ENCODE measurements around the gene MPL. TPM values are rescaled to one million over a fixed set of nuclear protein-coding genes. Genes with fewer than 3 reads are reported as not detected.

The MPL gene
- total and polyA plus RNA-seq, 2 of the 8 experiments (the other 6 are each of a cell fraction or from before 2014, with no cell fraction given) = 0.08 TPM; not detected in 1

DNA sequence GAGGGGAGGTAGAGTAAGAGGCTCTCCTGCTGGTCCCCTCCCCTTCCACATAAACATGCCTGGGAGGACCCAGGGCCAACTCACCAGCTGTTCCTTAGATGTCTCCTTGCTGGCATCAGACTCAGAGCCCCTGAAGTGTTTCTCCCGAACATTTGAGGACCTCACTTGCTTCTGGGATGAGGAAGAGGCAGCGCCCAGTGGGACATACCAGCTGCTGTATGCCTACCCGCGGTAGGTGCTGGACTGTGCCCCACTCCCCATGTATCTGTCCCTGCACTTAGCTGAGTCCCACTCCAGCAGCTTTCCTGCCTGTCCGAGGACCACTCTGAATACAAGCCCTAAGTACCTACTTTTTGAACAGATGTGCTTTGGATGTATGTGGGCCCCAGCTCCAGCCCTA lies 383 bp downstream of the MPL start:
- Histone ChIP-seq H4K91ac (replicated peaks; ENCODE audit: insufficient read length, low read length) (no peak overlapping the region), H2BK5ac (ENCODE audit: low read depth, low read length) (no peak overlapping the region), H3K56ac (replicated peaks; ENCODE audit: insufficient read length, low read depth, low read length) (no peak overlapping the region), H3K9ac (replicated peaks in 1 of 4; ENCODE audit: extremely low read depth in 1 of 4, low read depth in 3 of 4, low read length in 3 of 4) (no peak overlapping the region), H4K5ac (ENCODE audit: insufficient read length, low read depth, low read length) (no peak overlapping the region), H3K79me2 (ENCODE audit: control insufficient read depth in 1 of 2, insufficient read depth in 2 of 2, low read length in 2 of 2) (no peaks in the 10 kb centered on the region), H2AK5ac (ENCODE audit: low read depth, low read length) (no peak overlapping the region), H4K20me1 (replicated peaks in 1 of 2; ENCODE audit: control insufficient read depth in 1 of 2, insufficient read depth in 2 of 2, low read length in 2 of 2) (no peaks in the 10 kb centered on the region), H2AFZ (ENCODE audit: low read length) (no peak overlapping the region), H3K4me2 (ENCODE audit: insufficient read depth in 1 of 2, low read depth in 2 of 2, low read length in 2 of 2) (no peak overlapping the region), H4K8ac (ENCODE audit: extremely low read depth, insufficient read depth, low read length) (no peak overlapping the region), H3K27me3 (replicated peaks in 1 of 4; ENCODE audit: control insufficient read depth in 3 of 4, extremely low read depth in 1 of 4, insufficient read depth in 3 of 4, low read length in 3 of 4) (no peaks in the 10 kb centered on the region), H3K79me1 (ENCODE audit: low read depth, low read length) (no peaks in the 10 kb centered on the region), H3K9me3 (ENCODE audit: insufficient read depth in 2 of 2, low read depth in 1 of 2, low read length in 1 of 2) (no peaks in the 10 kb centered on the region), H3K36me3 (ENCODE audit: control insufficient read depth in 2 of 4, insufficient read depth in 4 of 4, low read length in 3 of 4) (no peaks in the 10 kb centered on the region), H3K23ac (ENCODE audit: insufficient read length) (no peak overlapping the region), H3K27ac (ENCODE audit: low read depth, low read length) (no peak overlapping the region), H3K4me3 (ENCODE audit: extremely low read depth in 1 of 4, insufficient read depth in 2 of 4, low read depth in 3 of 4, low read length in 4 of 4) (no peak overlapping the region), H2BK120ac (replicated peaks; ENCODE audit: low read depth, low read length) (no peak overlapping the region), H2BK15ac (ENCODE audit: low read length) (no peak overlapping the region), H3K4ac (replicated peaks; ENCODE audit: insufficient read length, low read depth, low read length) (no peak overlapping the region), H3K18ac (ENCODE audit: extremely low read depth, low read length) (no peak overlapping the region), H2BK20ac (ENCODE audit: low read length) (no peak overlapping the region), H2BK12ac (ENCODE audit: low read depth, low read length) (no peak overlapping the region), H3K14ac (ENCODE audit: insufficient read length) (no peak overlapping the region), H3K4me1 (replicated peaks in 1 of 4; ENCODE audit: control insufficient read depth in 3 of 4, insufficient read depth in 4 of 4, low read length in 3 of 4) (no peaks in the 10 kb centered on the region), H3K23me2 (ENCODE audit: low read depth, low read length) (no peaks in the 10 kb centered on the region)
- ChIA-PET CTCF (ENCODE audit: partially characterized antibody) (interaction anchor here (1.2 to 1.3 kb wide), 3 partner anchors 9 to 111 kb away, joined by 3 to 5 read pairs (median 4); no protein-coding TSS in a partner anchor), POLR2A (ENCODE audit: partially characterized antibody) (interaction anchor here (1.3 to 1.4 kb wide), 3 partner anchors 8 to 20 kb away, joined by 3 to 5 read pairs (median 5); partner anchors contain the start of gene CDC20)
- TF ChIP-seq ZNF274 (IDR thresholded peaks at IDR 0.05; ENCODE audit: borderline replicate concordance, extremely low read depth, low read length) (no peak), PHF8 (conservative IDR thresholded peaks at IDR 0.05; ENCODE audit: low read depth, low read length) (no peak), SRF (IDR thresholded peaks at IDR 0.05; ENCODE audit: low read depth, low read length) (no peak), RFX5 (IDR thresholded peaks at IDR 0.05; ENCODE audit: borderline replicate concordance, low read depth, low read length) (no peak), JUN (IDR thresholded peaks at IDR 0.05; ENCODE audit: low read depth, low read length) (no peak), POLR2AphosphoS5 (IDR thresholded peaks at IDR 0.05; ENCODE audit: low read depth, low read length) (no peak), BACH1 (IDR thresholded peaks at IDR 0.05; ENCODE audit: low read length) (no peak), ASH2L (IDR thresholded peaks at IDR 0.05; ENCODE audit: low read length) (no peak), EP300 (IDR thresholded peaks at IDR 0.05; ENCODE audit: borderline replicate concordance in 1 of 2, low read depth in 2 of 2, low read length in 2 of 2) (no peak)
- WGBS, 2 experiments (ENCODE audit: extremely low coverage in 1 of 2, insufficient coverage in 1 of 2, insufficient read length in 1 of 2, insufficient replicate concordance in 2 of 2, low coverage in 1 of 2, low lambda C conversion rate in 2 of 2, missing lambda C conversion rate in 1 of 2) = 92% methylated on average over 5 of the region's 5 CpGs; no CpG with 5 or more reads in 1 of the 2 experiments
- DNase-seq (ENCODE audit: low read depth in 1 of 2, low spot score in 2 of 2) (no peak), FAIRE-seq (no peak)
